ENCODE data around the gene C10orf62. TPM values are rescaled to one million over a fixed set of nuclear protein-coding genes. Genes with fewer than 3 reads are reported as not detected.

Gene C10orf62
- total and polyA plus RNA-seq, 2 donors (not counting 3 experiments of a cell fraction or from before 2014, with no cell fraction given), result not detected

DNA sequence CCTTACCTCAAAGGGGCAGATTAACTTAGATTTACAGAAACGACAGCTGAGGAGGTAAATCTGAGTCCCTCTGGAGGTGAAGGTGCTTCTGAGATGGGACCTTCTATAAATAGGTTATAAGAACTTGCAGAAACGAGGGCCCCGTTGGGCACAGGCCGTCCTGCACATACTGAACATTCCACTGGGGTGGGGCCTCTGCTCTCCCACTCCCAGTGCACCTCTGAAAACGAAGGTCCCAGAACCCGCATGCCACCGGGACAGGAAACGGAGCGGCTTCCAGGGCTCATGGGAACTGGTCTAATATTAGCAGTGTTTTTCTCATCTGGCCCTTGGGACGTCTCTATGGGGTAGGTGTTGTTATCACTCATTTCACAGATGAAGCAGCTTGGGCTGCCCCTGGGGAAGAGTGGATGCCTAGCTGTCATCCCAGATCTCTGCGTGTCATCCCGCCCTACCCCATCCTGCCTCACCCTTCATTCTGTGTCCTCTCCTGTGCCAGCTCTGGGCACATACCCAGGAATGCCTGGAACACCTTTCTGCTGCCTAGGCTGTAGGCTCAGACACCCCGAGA is 19.6 kb downstream of the C10orf62 start:
- H3K9me3 ChIP-seq (replicated peaks; ENCODE audit: control insufficient read depth, insufficient read depth, low read length), result no peaks in the 10 kb centered on the region
- no peaks in the 10 kb centered on the region for H3K4me1 ChIP-seq (ENCODE audit: control insufficient read depth, extremely low read depth, insufficient read depth, low read length)
- no peaks in the 10 kb centered on the region for H4K20me1 ChIP-seq (replicated peaks; ENCODE audit: control insufficient read depth, extremely low read depth, insufficient read depth, low read length)
- dilution Hi-C loops (cut with MboI; ENCODE audit: extremely low pct_ligation_motif_present, low sequenced_read_pairs), result no loop called here
- ChIA-PET CTCF (interaction anchor here (0.9 to 9.6 kb wide), 5 partner anchors 12 to 145 kb away, joined by 3 to 304 read pairs (median 10); partner anchors contain the start of gene ANKRD2), POLR2A (no interaction called here)
- H3K79me2 ChIP-seq (ENCODE audit: control insufficient read depth, insufficient read depth, low read length), result no peaks in the 10 kb centered on the region
- no peak overlapping the region for H2AFZ ChIP-seq (ENCODE audit: low read depth, low read length)
- H3K4me2 ChIP-seq (ENCODE audit: insufficient read depth, low read length), result no peak overlapping the region
- intact Hi-C loops (cut with micrococcal nuclease), result no loop called here
- FAIRE-seq (no peak), DNase-seq (ENCODE audit: low read depth, low spot score) (no peak)
- no peak overlapping the region for H3K27ac ChIP-seq (ENCODE audit: insufficient read depth, low read depth, low read length)
- TF ChIP-seq, protein P1, sequence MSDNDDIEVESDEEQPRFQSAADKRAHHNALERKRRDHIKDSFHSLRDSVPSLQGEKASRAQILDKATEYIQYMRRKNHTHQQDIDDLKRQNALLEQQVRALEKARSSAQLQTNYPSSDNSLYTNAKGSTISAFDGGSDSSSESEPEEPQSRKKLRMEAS (IDR thresholded peaks at IDR 0.05; ENCODE audit: insufficient read depth, insufficient read length), result no peak
- TF ChIP-seq EZH2 (IDR thresholded peaks at IDR 0.05; ENCODE audit: borderline replicate concordance, low read depth, low read length, severe bottlenecking), result no peak
- no peak for TF ChIP-seq MYC (IDR thresholded peaks at IDR 0.05; ENCODE audit: low read depth, low read length)
- TF ChIP-seq FOS (IDR thresholded peaks at IDR 0.05; ENCODE audit: borderline replicate concordance, insufficient read depth, low read length), result no peak
- TF ChIP-seq POLR2A (IDR thresholded peaks at IDR 0.05; ENCODE audit: low read depth, low read length), result no peak
- TF ChIP-seq, protein P2, sequence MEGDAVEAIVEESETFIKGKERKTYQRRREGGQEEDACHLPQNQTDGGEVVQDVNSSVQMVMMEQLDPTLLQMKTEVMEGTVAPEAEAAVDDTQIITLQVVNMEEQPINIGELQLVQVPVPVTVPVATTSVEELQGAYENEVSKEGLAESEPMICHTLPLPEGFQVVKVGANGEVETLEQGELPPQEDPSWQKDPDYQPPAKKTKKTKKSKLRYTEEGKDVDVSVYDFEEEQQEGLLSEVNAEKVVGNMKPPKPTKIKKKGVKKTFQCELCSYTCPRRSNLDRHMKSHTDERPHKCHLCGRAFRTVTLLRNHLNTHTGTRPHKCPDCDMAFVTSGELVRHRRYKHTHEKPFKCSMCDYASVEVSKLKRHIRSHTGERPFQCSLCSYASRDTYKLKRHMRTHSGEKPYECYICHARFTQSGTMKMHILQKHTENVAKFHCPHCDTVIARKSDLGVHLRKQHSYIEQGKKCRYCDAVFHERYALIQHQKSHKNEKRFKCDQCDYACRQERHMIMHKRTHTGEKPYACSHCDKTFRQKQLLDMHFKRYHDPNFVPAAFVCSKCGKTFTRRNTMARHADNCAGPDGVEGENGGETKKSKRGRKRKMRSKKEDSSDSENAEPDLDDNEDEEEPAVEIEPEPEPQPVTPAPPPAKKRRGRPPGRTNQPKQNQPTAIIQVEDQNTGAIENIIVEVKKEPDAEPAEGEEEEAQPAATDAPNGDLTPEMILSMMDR (IDR thresholded peaks at IDR 0.05; ENCODE audit: extremely low read depth in 1 of 2, insufficient read depth in 1 of 2, low read depth in 1 of 2, low read length in 2 of 2), result no peak
- TF ChIP-seq JUN (IDR thresholded peaks at IDR 0.05; ENCODE audit: borderline replicate concordance, insufficient read depth, insufficient read length, low read depth), result no peak
- no peak for TF ChIP-seq POLR2AphosphoS5 (IDR thresholded peaks at IDR 0.05; ENCODE audit: insufficient read depth, low read depth, low read length)
- TF ChIP-seq GATA2 (IDR thresholded peaks at IDR 0.05; ENCODE audit: insufficient read depth, insufficient read length, low read depth, low read length), result no peak
- BruUV-seq (replicated peaks), result no TSS peak
- H3K9ac ChIP-seq (replicated peaks; ENCODE audit: extremely low read depth, insufficient read depth, low read length), result no peak overlapping the region
- H3K36me3 ChIP-seq (ENCODE audit: control insufficient read depth in 2 of 2, extremely low read depth in 1 of 2, insufficient read depth in 2 of 2, low read length in 2 of 2), result no peaks in the 10 kb centered on the region
- no peaks in the 10 kb centered on the region for H3K27me3 ChIP-seq (ENCODE audit: control insufficient read depth in 2 of 2, insufficient read depth in 2 of 2, low read length in 2 of 2)
- no peaks in the 10 kb centered on the region for H3K9me1 ChIP-seq (replicated peaks; ENCODE audit: control insufficient read depth, extremely low read depth, insufficient read depth, low read length)
- H3K4me3 ChIP-seq (replicated peaks in 1 of 3; ENCODE audit: insufficient read depth in 1 of 3, low read depth in 1 of 3, low read length in 3 of 3), result no peak overlapping the region

Data from endothelial cell of umbilical vein (primary cell).